T-cell (primary cell): Measurements from ENCODE around the gene HCFC1. TPM values are rescaled to one million over a fixed set of nuclear protein-coding genes. Genes with fewer than 3 reads are reported as not detected.

Experiments used
- ATAC-seq, 4 experiments: fragments of 200-7000 bp in 3 of 4; fragments of 150-1000 bp in 1 of 4; cut with Tn5 transposase; replicated peaks in 1 of 4; 1 replicate in 3 of 4; 2 replicates in 1 of 4; pipeline ENCODE4 v1.10.0; 2021; ENCODE audit warnings: moderate library complexity in 3 of 4, mild to moderate bottlenecking in 2 of 4, moderate number of reproducible peaks in 1 of 4
- CTCF ChIA-PET, 2 donors: fragments of 300-600 bp; sonication (Branson Sonifier 250); formaldehyde crosslinking; loops; one replicate each; lab custom pipeline; 2022; ENCODE audit warnings: antibody characterized with exemption in 2 of 2; lab: Charles Lee
- POLR2A ChIA-PET, 2 donors: fragments of 300-600 bp; sonication (Branson Sonifier 250); formaldehyde crosslinking; loops; one replicate each; lab custom pipeline; 2022; ENCODE audit warnings: antibody characterized with exemption in 2 of 2; lab: Charles Lee
- DNase-seq, 35 experiments: peaks; one replicate each; pipeline versions ENCODE4 v3.0.0 to v3.0.0-alpha.2; 2013 to 2023
- H3K27ac ChIP-seq: one replicate; pipeline ENCODE4 v1.5.1; 2013; ENCODE audit warnings: low read length
- H3K27me3 ChIP-seq, 2 experiments: replicated peaks in 1 of 2; 1 replicate in 1 of 2; 2 replicates in 1 of 2; pipeline versions ENCODE4 v1.6.1 to v1.7.0; 2013; ENCODE audit warnings: low read length in 1 of 2, mixed read lengths in 1 of 2; ENCODE audit not compliant: control insufficient read depth in 2 of 2, insufficient read depth in 2 of 2; ENCODE audit errors: extremely low read depth in 1 of 2
- H3K36me3 ChIP-seq, 2 donors: 1 replicate in 1 of 2; 2 replicates in 1 of 2; pipeline versions ENCODE4 v1.6.1 to v1.7.0; 2013; ENCODE audit warnings: low read length in 1 of 2; ENCODE audit not compliant: control insufficient read depth in 2 of 2, insufficient read depth in 1 of 2; ENCODE audit errors: extremely low read depth in 1 of 2
- H3K4me1 ChIP-seq, 2 experiments: 1 replicate in 1 of 2; 2 replicates in 1 of 2; pipeline versions ENCODE4 v1.6.1 to v1.7.0; 2013; ENCODE audit warnings: low read length in 2 of 2, mixed read lengths in 1 of 2; ENCODE audit not compliant: insufficient read depth in 2 of 2, control insufficient read depth in 1 of 2; ENCODE audit errors: extremely low read depth in 1 of 2
- H3K4me3 ChIP-seq, 2 donors: 1 replicate in 1 of 2; 2 replicates in 1 of 2; pipeline versions ENCODE4 v1.5.1 to v1.7.0; 2013; ENCODE audit warnings: mild to moderate bottlenecking in 2 of 2, low read length in 1 of 2, moderate library complexity in 1 of 2; ENCODE audit not compliant: control insufficient read depth in 1 of 2; ENCODE audit errors: extremely low read depth in 1 of 2
- H3K9me3 ChIP-seq: 2 replicates; pipeline ENCODE4 v1.7.0; 2013
- H3K27ac Mint-ChIP-seq, 2 donors: one replicate each; pipeline ENCODE4 v1.8.0; 2020 to 2021; ENCODE audit warnings: mild to moderate bottlenecking in 2 of 2, mixed read lengths in 2 of 2
- H3K27me3 Mint-ChIP-seq, 2 donors: one replicate each; pipeline ENCODE4 v1.8.0; 2021 to 2022; ENCODE audit warnings: mixed read lengths in 2 of 2
- H3K36me3 Mint-ChIP-seq: one replicate; pipeline ENCODE4 v1.8.0; 2021; ENCODE audit warnings: mixed read lengths
- H3K4me1 Mint-ChIP-seq, 3 donors: one replicate each; pipeline ENCODE4 v1.8.0; 2020 to 2022; ENCODE audit warnings: mixed read lengths in 3 of 3, mild to moderate bottlenecking in 1 of 3
- H3K4me3 Mint-ChIP-seq, 3 donors: one replicate each; pipeline ENCODE4 v1.8.0; 2020 to 2022; ENCODE audit warnings: mild to moderate bottlenecking in 3 of 3, mixed read lengths in 3 of 3, moderate library complexity in 3 of 3
- H3K9me3 Mint-ChIP-seq, 3 donors: one replicate each; pipeline ENCODE4 v1.8.0; 2020 to 2022; ENCODE audit warnings: mixed read lengths in 3 of 3
- WGBS: methylation state at CpG from one replicate; pipeline ENCODE4 v1.1.5; 2013; ENCODE audit warnings: missing lambda C conversion rate; ENCODE audit not compliant: insufficient coverage; 5-methylcytosine and 5-hydroxymethylcytosine counted together
- total RNA-seq, 35 experiments: library from RNA in 6 of 35; stranded (reverse) in 6 of 35; fragments of 120-200 nt in 1 of 35; gene quantifications; one replicate each; pipeline versions ENCODE4 v1.2.1 to v1.2.4 and lab custom pipeline; 2013 to 2026

Gene HCFC1
- total RNA-seq, 5 donors from 2014 or later (not counting 1 experiment from before 2014, with no cell fraction given), result 67.1 to 73.4 (median 69.2) TPM

GRCh38 chrX:153901753-153902140, 69.9 kb downstream of the HCFC1 start:
- H3K4me1 Mint-ChIP-seq, result peaks cover 45 to 48% (median 47%) of the 10 kb centered on the region in 3 donors
- Histone ChIP-seq H3K4me1 (peaks cover 24 to 62% of the 10 kb centered on the region in 2 experiments), H3K27me3 (no peaks in the 10 kb centered on the region), H3K27ac (no peak overlapping the region), H3K4me3 (no peak overlapping the region), H3K9me3 (no peaks in the 10 kb centered on the region), H3K36me3 (no peaks in the 10 kb centered on the region)
- no peaks in the 10 kb centered on the region for H3K36me3 Mint-ChIP-seq
- H3K27ac Mint-ChIP-seq, result peak overlapping the region; percentile 52 to 66
- CTCF ChIA-PET, result no interaction called here
- H3K9me3 Mint-ChIP-seq, result no peaks in the 10 kb centered on the region
- no peak for ATAC-seq
- H3K4me3 Mint-ChIP-seq, result peak overlapping the region in 2 of 3 donors; percentile 34 to 46
- H3K27me3 Mint-ChIP-seq, result peaks cover 0 to 17% of the 10 kb centered on the region in 2 donors
- DNase-seq, result no peak
- WGBS, result 92% methylated on average over 7 of the region's 8 CpGs
- POLR2A ChIA-PET, result no interaction called here

- Mint-ChIP-seq H3K4me1 (peaks cover 49 to 50% (median 49%) of the 10 kb centered on the region in 3 donors), H3K9me3 (no peaks in the 10 kb centered on the region), H3K36me3 (no peaks in the 10 kb centered on the region), H3K27me3 (peaks cover 0 to 17% of the 10 kb centered on the region in 2 donors), H3K27ac (peak overlapping the region; percentile 58 to 66), H3K4me3 (peak overlapping the region; percentile 46 to 54 (median 46))
- POLR2A ChIA-PET, result interaction anchor here in 1 of 2 donors (0.6 kb wide), 1 partner anchor 50 kb away, joined by 3 read pairs; no protein-coding TSS in a partner anchor
- Histone ChIP-seq H3K36me3 (no peaks in the 10 kb centered on the region), H3K27ac (no peak overlapping the region), H3K4me3 (peak overlapping the region in 1 of 2 donors; percentile 10), H3K4me1 (peaks cover 24 to 60% of the 10 kb centered on the region in 2 experiments), H3K27me3 (peaks cover 0 to 3% of the 10 kb centered on the region in 2 experiments), H3K9me3 (no peaks in the 10 kb centered on the region)
- CTCF ChIA-PET, result no interaction called here
- 36% methylated on average over 10 of the region's 26 CpGs for WGBS
- DNase-seq (peak in 33 of 35 experiments; percentile 42 to 80 (median 59)), ATAC-seq (peak; percentile 71 to 92 (median 77))
These were observed 70.5 kb downstream of the HCFC1 start for GRCh38 chrX:153900831-153901752.

- H3K4me1 ChIP-seq, result peaks cover 15 to 28% of the 10 kb centered on the region in 2 experiments
- H3K27ac ChIP-seq, result no peak overlapping the region
- Mint-ChIP-seq H3K27ac (no peak overlapping the region), H3K27me3 (peaks cover 0 to 26% of the 10 kb centered on the region in 2 donors), H3K4me3 (no peak overlapping the region), H3K36me3 (no peaks in the 10 kb centered on the region), H3K9me3 (no peaks in the 10 kb centered on the region), H3K4me1 (peaks cover 26 to 28% (median 28%) of the 10 kb centered on the region in 3 donors)
- H3K36me3 ChIP-seq, result no peaks in the 10 kb centered on the region
- no peak for ATAC-seq
- H3K27me3 ChIP-seq, result peaks cover 0 to 4% of the 10 kb centered on the region in 2 experiments
- H3K9me3 ChIP-seq, result no peaks in the 10 kb centered on the region
- DNase-seq, result no peak
- ChIA-PET POLR2A (no interaction called here), CTCF (interaction anchor here in 1 of 2 donors (0.6 kb wide), 1 partner anchor 111 kb away, joined by 6 read pairs; no protein-coding TSS in a partner anchor)
- H3K4me3 ChIP-seq, result no peak overlapping the region
These were observed 73.7 kb downstream of the HCFC1 start for GRCh38 chrX:153897899-153898298.

Other genes with a start within 250 kb of the HCFC1 start
- 100 to 1,000 TPM in 4 of 5 donors, 10 to 100 TPM in 1; 90.1 to 124 (median 107) TPM for gene BCAP31, start 247.4 kb downstream of the HCFC1 start, total RNA-seq
- 10 to 100 TPM in 1 of 5 donors, 1 to 10 TPM in 4; 6.9 to 10.7 (median 7.9) TPM for gene ABCD1, start 247.0 kb downstream of the HCFC1 start, total RNA-seq
- gene PLXNB3, start 207.6 kb downstream of the HCFC1 start, total RNA-seq, result under 1 TPM in 4 of 5 donors, not detected in 1; 0.28 to 0.47 (median 0.43) TPM
- gene SRPK3, start 190.8 kb downstream of the HCFC1 start, total RNA-seq, result not detected
- 10 to 100 TPM; 47.7 to 54.6 (median 51.8) TPM for gene IDH3G, start 177.4 kb downstream of the HCFC1 start, total RNA-seq
- gene SSR4, start 177.2 kb downstream of the HCFC1 start, total RNA-seq, result 100 to 1,000 TPM; 179 to 221 (median 209) TPM
- gene PDZD4, start 141.3 kb downstream of the HCFC1 start, total RNA-seq, result 10 to 100 TPM in 2 of 5 donors, 1 to 10 TPM in 3; 3.7 to 51.3 (median 9.0) TPM
- 1 to 10 TPM; 1.4 to 6.0 (median 4.0) TPM for gene L1CAM, start 85.6 kb downstream of the HCFC1 start, total RNA-seq
- gene AVPR2, start 67.1 kb downstream of the HCFC1 start, total RNA-seq, result not detected
- 100 to 1,000 TPM; 420 to 485 (median 468) TPM for gene ARHGAP4, start 45.6 kb downstream of the HCFC1 start, total RNA-seq
- gene NAA10, start 36.8 kb downstream of the HCFC1 start, total RNA-seq, result 10 to 100 TPM; 53.3 to 98.2 (median 80.0) TPM
- gene RENBP, start 27.2 kb downstream of the HCFC1 start, total RNA-seq, result 10 to 100 TPM; 10.2 to 23.5 (median 19.5) TPM
- gene TMEM187, start 936 bp upstream of the HCFC1 start, total RNA-seq, result 10 to 100 TPM in 3 of 5 donors, 1 to 10 TPM in 2; 4.0 to 16.9 (median 14.1) TPM
- gene IRAK1, start 48.1 kb upstream of the HCFC1 start, total RNA-seq, result 100 to 1,000 TPM in 1 of 5 donors, 10 to 100 TPM in 4; 66.5 to 102 (median 85.0) TPM
- 100 to 1,000 TPM in 3 of 5 donors, 10 to 100 TPM in 2; 84.9 to 129 (median 100) TPM for gene MECP2, start 125.9 kb upstream of the HCFC1 start, total RNA-seq
- gene OPN1LW, start 172.4 kb upstream of the HCFC1 start, total RNA-seq, result not detected
- gene OPN1MW, start 210.8 kb upstream of the HCFC1 start, total RNA-seq, result not detected
- gene OPN1MW2, start 247.9 kb upstream of the HCFC1 start, total RNA-seq, result not detected